GM10266 (cell line): ENCODE results near the gene SCRT2.

Experiments used
- DNase-seq: peaks from one replicate; pipeline ENCODE4 v3.0.0; 2012; ENCODE audit errors: extremely low spot score
- CTCF ChIP-seq: IDR thresholded peaks from 2 replicates; pipeline ENCODE4 v1.5.1; 2012; ENCODE audit warnings: mild to moderate bottlenecking, low read depth; ENCODE audit not compliant: control insufficient read depth, insufficient read depth; ENCODE audit errors: missing control alignments

Gene SCRT2

GRCh38 chr20:677957-678356 is 2.4 kb upstream of the SCRT2 start:
- no peak for DNase-seq
- TF ChIP-seq CTCF, result no peak

GRCh38 chr20:676967-677366 is 1.4 kb upstream of the SCRT2 start:
- no peak for DNase-seq
- TF ChIP-seq CTCF, result no peak

- DNase-seq, result no peak
- no peak for TF ChIP-seq CTCF
These were observed 824 bp upstream of the SCRT2 start for GRCh38 chr20:676315-676937.

GRCh38 chr20:675033-675452 is 559 bp downstream of the SCRT2 start:
- TF ChIP-seq CTCF, result no peak

GRCh38 chr20:673603-674001 is 2.0 kb downstream of the SCRT2 start:
- no peak for TF ChIP-seq CTCF
- DNase-seq, result no peak

More at GRCh38 chr20:675033-675452, 559 bp downstream of the SCRT2 start:
- no peak for DNase-seq

GRCh38 chr20:672963-673602 is 2.5 kb downstream of the SCRT2 start:
- no peak for TF ChIP-seq CTCF
- DNase-seq, result no peak
